ENCODE data around the gene ADSL. TPM values are rescaled to one million over a fixed set of nuclear protein-coding genes. Genes with fewer than 3 reads are reported as not detected.

The ADSL gene
- total RNA-seq, 1 donor from 2014 or later: 83.4 TPM

DNA sequence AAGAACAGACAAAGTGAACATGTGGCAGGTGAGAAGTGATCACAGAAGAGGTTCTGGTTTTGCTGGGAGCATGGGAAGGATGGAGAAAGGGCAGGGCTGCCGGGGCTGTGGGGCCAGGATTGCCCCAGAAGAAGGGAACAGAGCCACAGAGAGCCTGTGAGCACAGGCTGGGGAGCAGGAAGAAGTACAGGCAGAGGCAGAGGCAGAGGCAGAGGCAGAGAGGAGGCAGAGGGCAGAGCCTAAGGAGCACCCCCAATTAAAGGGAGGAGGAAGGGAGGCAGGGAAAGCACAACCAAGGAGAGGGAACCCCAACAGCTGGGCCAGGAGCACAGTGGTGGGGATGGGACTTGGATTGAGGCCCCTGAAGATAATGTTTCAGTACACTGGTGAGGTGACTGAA lies 75.6 kb downstream of the ADSL start:
- no peak overlapping the region for H3K27ac ChIP-seq (ENCODE audit: low read depth, low read length)
- no peak overlapping the region for H3K4me3 ChIP-seq (ENCODE audit: insufficient read depth, low read depth, low read length)
- no peak overlapping the region for H2AFZ ChIP-seq (ENCODE audit: low read depth, low read length)
- peaks cover 30% of the 10 kb centered on the region for H3K79me2 ChIP-seq (ENCODE audit: insufficient read depth, low read length)
- no peak overlapping the region for H3K4me2 ChIP-seq (ENCODE audit: low read length)
- H3K4me3 Mint-ChIP-seq (ENCODE audit: unreplicated experiment): no peak overlapping the region
- peaks cover 84% of the 10 kb centered on the region for H4K20me1 ChIP-seq (ENCODE audit: insufficient read depth, low read length)
- H3K27ac Mint-ChIP-seq (ENCODE audit: unreplicated experiment): peak overlapping the region; percentile 8
- H3K9me3 Mint-ChIP-seq (ENCODE audit: unreplicated experiment): peaks cover 2% of the 10 kb centered on the region
- peaks cover 4% of the 10 kb centered on the region for H3K4me1 ChIP-seq (ENCODE audit: insufficient read depth, low read length)
- DNase-seq (ENCODE audit: low read depth) (no peak), FAIRE-seq (no peak)
- no peaks in the 10 kb centered on the region for H3K9me3 ChIP-seq (ENCODE audit: insufficient read depth, low read depth, low read length)
- TF ChIP-seq EZH2 (IDR thresholded peaks at IDR 0.05; ENCODE audit: insufficient read depth, low read length) (no peak), CTCF (IDR thresholded peaks at IDR 0.05; ENCODE audit: insufficient read depth, low read depth, low read length) (no peak)
- peaks cover 33% of the 10 kb centered on the region for H3K36me3 Mint-ChIP-seq (ENCODE audit: low read depth, unreplicated experiment)
- peaks cover 13% of the 10 kb centered on the region for H3K4me1 Mint-ChIP-seq (ENCODE audit: low read depth, unreplicated experiment)
- no peak overlapping the region for H3K9ac ChIP-seq (ENCODE audit: low read length)
- H3K27me3 Mint-ChIP-seq (ENCODE audit: low read depth, unreplicated experiment): no peaks in the 10 kb centered on the region
- peaks cover 35% of the 10 kb centered on the region for H3K36me3 ChIP-seq (ENCODE audit: insufficient read depth, low read length)
- no peaks in the 10 kb centered on the region for H3K27me3 ChIP-seq (ENCODE audit: insufficient read depth, low read length)

GRCh38 chr22:40422558-40423309 lies 76.4 kb downstream of the ADSL start:
- no peak overlapping the region for H3K4me2 ChIP-seq (ENCODE audit: low read length)
- TF ChIP-seq EZH2 (IDR thresholded peaks at IDR 0.05; ENCODE audit: insufficient read depth, low read length) (no peak), CTCF (IDR thresholded peaks at IDR 0.05; ENCODE audit: insufficient read depth, low read depth, low read length) (no peak)
- no peak overlapping the region for H3K9ac ChIP-seq (ENCODE audit: low read length)
- H3K4me1 Mint-ChIP-seq (ENCODE audit: low read depth, unreplicated experiment): peaks cover 13% of the 10 kb centered on the region
- no peaks in the 10 kb centered on the region for H3K27me3 Mint-ChIP-seq (ENCODE audit: low read depth, unreplicated experiment)
- DNase-seq (ENCODE audit: low read depth): no peak
- peaks cover 37% of the 10 kb centered on the region for H3K79me2 ChIP-seq (ENCODE audit: insufficient read depth, low read length)
- no peak overlapping the region for H3K27ac ChIP-seq (ENCODE audit: low read depth, low read length)
- H3K4me3 Mint-ChIP-seq (ENCODE audit: unreplicated experiment): no peak overlapping the region
- H3K27me3 ChIP-seq (ENCODE audit: insufficient read depth, low read length): no peaks in the 10 kb centered on the region
- no peak overlapping the region for H3K4me3 ChIP-seq (ENCODE audit: insufficient read depth, low read depth, low read length)
- H4K20me1 ChIP-seq (ENCODE audit: insufficient read depth, low read length): peaks cover 90% of the 10 kb centered on the region
- no peak overlapping the region for H3K27ac Mint-ChIP-seq (ENCODE audit: unreplicated experiment)
- no peak overlapping the region for H2AFZ ChIP-seq (ENCODE audit: low read depth, low read length)
- FAIRE-seq: no peak
- peaks cover 35% of the 10 kb centered on the region for H3K36me3 ChIP-seq (ENCODE audit: insufficient read depth, low read length)
- peaks cover 2% of the 10 kb centered on the region for H3K9me3 Mint-ChIP-seq (ENCODE audit: unreplicated experiment)
- H3K36me3 Mint-ChIP-seq (ENCODE audit: low read depth, unreplicated experiment): peaks cover 37% of the 10 kb centered on the region
- H3K9me3 ChIP-seq (ENCODE audit: insufficient read depth, low read depth, low read length): no peaks in the 10 kb centered on the region
- peaks cover 9% of the 10 kb centered on the region for H3K4me1 ChIP-seq (ENCODE audit: insufficient read depth, low read length)

DNA sequence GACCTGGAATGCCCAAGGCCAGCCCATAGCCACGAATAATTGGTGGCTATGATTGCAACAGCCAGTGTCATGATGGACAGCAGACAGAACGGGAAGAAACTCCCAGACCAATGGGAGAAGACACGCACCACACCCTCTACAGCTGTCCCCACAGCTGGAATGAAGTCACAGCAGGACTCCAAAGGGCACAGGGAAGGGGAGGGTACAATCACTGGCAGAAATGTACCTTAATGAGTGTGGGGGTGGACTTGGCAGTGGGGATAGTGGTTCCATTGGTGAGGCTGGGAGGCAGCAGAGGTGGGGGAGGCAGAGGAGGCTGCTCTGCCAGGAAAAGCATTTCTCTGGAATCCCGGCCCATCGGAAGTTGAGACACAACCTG lies 77.0 kb downstream of the ADSL start:
- Histone ChIP-seq H3K4me2 (ENCODE audit: low read length) (no peak overlapping the region), H3K27me3 (ENCODE audit: insufficient read depth, low read length) (no peaks in the 10 kb centered on the region), H4K20me1 (ENCODE audit: insufficient read depth, low read length) (peaks cover 90% of the 10 kb centered on the region), H3K9me3 (ENCODE audit: insufficient read depth, low read depth, low read length) (no peaks in the 10 kb centered on the region), H2AFZ (ENCODE audit: low read depth, low read length) (no peak overlapping the region), H3K4me3 (ENCODE audit: insufficient read depth, low read depth, low read length) (no peak overlapping the region), H3K4me1 (ENCODE audit: insufficient read depth, low read length) (peaks cover 9% of the 10 kb centered on the region), H3K36me3 (ENCODE audit: insufficient read depth, low read length) (peaks cover 40% of the 10 kb centered on the region), H3K27ac (ENCODE audit: low read depth, low read length) (no peak overlapping the region), H3K79me2 (ENCODE audit: insufficient read depth, low read length) (peaks cover 38% of the 10 kb centered on the region), H3K9ac (ENCODE audit: low read length) (no peak overlapping the region)
- Mint-ChIP-seq H3K4me1 (ENCODE audit: low read depth, unreplicated experiment) (peaks cover 13% of the 10 kb centered on the region), H3K36me3 (ENCODE audit: low read depth, unreplicated experiment) (peaks cover 38% of the 10 kb centered on the region), H3K9me3 (ENCODE audit: unreplicated experiment) (peaks cover 2% of the 10 kb centered on the region), H3K27me3 (ENCODE audit: low read depth, unreplicated experiment) (no peaks in the 10 kb centered on the region), H3K27ac (ENCODE audit: unreplicated experiment) (no peak overlapping the region), H3K4me3 (ENCODE audit: unreplicated experiment) (no peak overlapping the region)
- DNase-seq (ENCODE audit: low read depth) (no peak), FAIRE-seq (no peak)
- TF ChIP-seq EZH2 (IDR thresholded peaks at IDR 0.05; ENCODE audit: insufficient read depth, low read length) (no peak), CTCF (IDR thresholded peaks at IDR 0.05; ENCODE audit: insufficient read depth, low read depth, low read length) (no peak)

All from astrocyte (in vitro differentiated cells and primary cell).